K562 (cell line): Measurements from ENCODE around the gene PDE6G. TPM values are rescaled to one million over a fixed set of nuclear protein-coding genes. Genes with fewer than 3 reads are reported as not detected.

Source experiments
- ATAC-seq: fragments of 200-7000 bp; cut with Tn5 transposase; 3 replicates; pipeline ENCODE4 v1.9.1; 2020; ENCODE audit warnings: moderate library complexity
- BruUV-seq: library from RNA; stranded (reverse); fragments of 400-500 nt; replicated peaks from 2 replicates; lab custom pipeline; 2021; lab: Mats Ljungman, UMichigan
- CTCF ChIA-PET: fragments of 300-600 bp; formaldehyde crosslinking; extraction: SDS; loops from one replicate; lab custom pipeline; 2021; ENCODE audit warnings: low intra/inter-chr PET ratio; lab: Yijun Ruan, JAX
- POLR2A ChIA-PET: fragments of 300-600, 350-650 bp; sonication (Branson Sonifier 250); formaldehyde crosslinking; extraction: SDS; loops from one replicate; lab custom pipeline; 2021; ENCODE audit warnings: antibody characterized with exemption, inconsistent platforms; lab: Yijun Ruan, JAX
- DNase-seq, 4 experiments: peaks; one replicate each; pipeline versions ENCODE4 v3.0.0 to v3.0.0-alpha.2; 2011 to 2018; ENCODE audit warnings: low spot score in 3 of 4, mixed read lengths in 3 of 4; ENCODE audit errors: extremely low read depth in 1 of 4
- FAIRE-seq: peaks from 2 replicates; lab custom pipeline; 2011; peaks lifted over from hg19 to GRCh38; lab: Jason Lieb, UNC
- H2AFZ ChIP-seq: 2 replicates; pipeline ENCODE4 v1.6.0; 2011; ENCODE audit warnings: low read depth, low read length, control low read depth, inconsistent platforms
- H3K27ac ChIP-seq: fragments of 200-600 bp; 3 replicates; pipeline ENCODE4 v1.8.0; 2011; ENCODE audit warnings: low read depth, mild to moderate bottlenecking, control low read depth, inconsistent platforms, low read length, moderate library complexity, mixed read lengths; ENCODE audit errors: extremely low read depth
- H3K27me3 ChIP-seq, 2 experiments: fragments of 300-600 bp in 1 of 2; 2 replicates in 1 of 2; 3 replicates in 1 of 2; pipeline versions ENCODE4 v1.6.0 to v1.8.0; 2011; ENCODE audit warnings: inconsistent platforms in 2 of 2, low read length in 2 of 2, mild to moderate bottlenecking in 1 of 2, mixed read lengths in 1 of 2, moderate library complexity in 1 of 2; ENCODE audit not compliant: control insufficient read depth in 2 of 2, insufficient read depth in 2 of 2
- H3K36me3 ChIP-seq: fragments of 300-600 bp; 3 replicates; pipeline ENCODE4 v1.8.0; 2011; ENCODE audit warnings: mild to moderate bottlenecking, low read length, inconsistent platforms; ENCODE audit not compliant: control insufficient read depth, insufficient read depth
- H3K4me1 ChIP-seq, 2 experiments: fragments of 200-600 bp in 1 of 2; replicated peaks in 1 of 2; 2 replicates in 1 of 2; 3 replicates in 1 of 2; pipeline versions ENCODE4 v1.5.1 to v1.8.0; 2011; ENCODE audit warnings: inconsistent platforms in 2 of 2, low read length in 2 of 2, mild to moderate bottlenecking in 1 of 2, mixed read lengths in 1 of 2, moderate library complexity in 1 of 2; ENCODE audit not compliant: control insufficient read depth in 2 of 2, insufficient read depth in 2 of 2
- H3K4me2 ChIP-seq: 2 replicates; pipeline ENCODE4 v1.6.1; 2011; ENCODE audit warnings: low read length, control low read depth, inconsistent platforms, mixed read lengths; ENCODE audit not compliant: insufficient read depth
- H3K4me3 ChIP-seq: fragments of 200-600 bp; sonication (generic), shearing (Covaris generic); 2 replicates; pipeline ENCODE4 v1.5.1; 2016; ENCODE audit warnings: control low read depth, inconsistent platforms
- H3K79me2 ChIP-seq: fragments of 200-600 bp; 3 replicates; pipeline ENCODE4 v1.8.0; 2011; ENCODE audit warnings: low read length, inconsistent platforms; ENCODE audit not compliant: control insufficient read depth, insufficient read depth
- H3K9ac ChIP-seq, 2 experiments: 2 replicates each; pipeline versions ENCODE4 v1.6.0 to v1.6.1; 2011; ENCODE audit warnings: low read depth in 2 of 2, low read length in 2 of 2, control low read depth in 1 of 2, inconsistent platforms in 1 of 2, mild to moderate bottlenecking in 1 of 2, mixed read lengths in 1 of 2; ENCODE audit not compliant: insufficient read depth in 1 of 2
- H3K9me1 ChIP-seq: one replicate; pipeline ENCODE4 v1.6.0; 2011; ENCODE audit warnings: inconsistent platforms, mild to moderate bottlenecking, low read length, moderate library complexity; ENCODE audit not compliant: control insufficient read depth, insufficient read depth
- H3K9me3 ChIP-seq: replicated peaks from 2 replicates; pipeline ENCODE4 v1.5.1; 2011; ENCODE audit warnings: low read depth, low read length, inconsistent platforms; ENCODE audit not compliant: control insufficient read depth, insufficient read depth
- H4K20me1 ChIP-seq: replicated peaks from 2 replicates; pipeline ENCODE4 v1.6.1; 2011; ENCODE audit warnings: low read length, inconsistent platforms, mixed read lengths; ENCODE audit not compliant: control insufficient read depth, insufficient read depth
- GTF2B ChIP-seq: IDR thresholded peaks from 2 replicates; pipeline ENCODE4 v1.6.1; 2011; ENCODE audit not compliant: insufficient read length; ENCODE audit errors: extremely low read depth
- HSF4 ChIP-seq: fragments of 250-450 bp; sonication (Bioruptor Pico); IDR thresholded peaks from 2 replicates; pipeline ENCODE4 v2.1.2; 2022; ENCODE audit warnings: mild to moderate bottlenecking, moderate library complexity, borderline replicate concordance
- KLF16 ChIP-seq: IDR thresholded peaks from 2 replicates; pipeline ENCODE4 v1.6.1; 2016; ENCODE audit warnings: antibody characterized with exemption
- SFPQ ChIP-seq: fragments of 200-400 bp; formaldehyde crosslinking; IDR thresholded peaks from 2 replicates; pipeline ENCODE4 v1.6.1; 2017; ENCODE audit warnings: mild to moderate bottlenecking, low read depth, low read length, moderate library complexity
- SUPT5H ChIP-seq: fragments of 450-650 bp; IDR thresholded peaks from 2 replicates; pipeline ENCODE4 v1.6.1; 2016
- U2AF1 ChIP-seq: fragments of 200-400 bp; formaldehyde crosslinking; optimal IDR thresholded peaks from 2 replicates; pipeline ENCODE3; 2017; ENCODE audit warnings: mild to moderate bottlenecking, low read depth, low read length, moderate library complexity
- ZBTB11 ChIP-seq, 3 experiments: fragments of 200-800 bp in 1 of 3; fragments of 250-450 bp in 1 of 3; fragments of 450-650 bp in 1 of 3; sonication (Bioruptor Pico) in 1 of 3; sonication (Bioruptor generic) in 1 of 3; formaldehyde crosslinking in 1 of 3; IDR thresholded peaks; 2 replicates each; pipeline versions ENCODE4 v1.6.1 to v1.8.0; 2016 to 2022; ENCODE audit warnings: mild to moderate bottlenecking in 2 of 3, missing genetic modification characterization in 2 of 3, missing compliant biosample characterization in 1 of 3, moderate library complexity in 1 of 3
- ZNF583 ChIP-seq: fragments of 250-450 bp; sonication (Bioruptor Pico); IDR thresholded peaks from 2 replicates; pipeline ENCODE4 v1.4.0; 2020
- ZSCAN29 ChIP-seq: fragments of 450-650 bp; IDR thresholded peaks from 2 replicates; pipeline ENCODE4 v1.6.1; 2017
- WGBS: fragments of 100-300 bp; shearing (Covaris generic); methylation state at CpG from one replicate; pipeline ENCODE4 v1.1.6; 2016; ENCODE audit warnings: low coverage, mixed read lengths; ENCODE audit not compliant: insufficient coverage; ENCODE audit errors: missing lambda C conversion rate; 5-methylcytosine and 5-hydroxymethylcytosine counted together
- in situ Hi-C: fragments of 300-500 bp; cut with MboI; formaldehyde crosslinking; loops from 4 replicates; pipeline ENCODE4 v1.15.0; 2018; ENCODE audit warnings: inconsistent platforms, mixed read lengths
- intact Hi-C: fragments of 100-400 bp; cut with micrococcal nuclease; formaldehyde crosslinking; loops from 2 replicates; pipeline ENCODE4 v1.14.2; 2022
- polyA plus RNA-seq, 8 experiments: library from polyadenylated mRNA; depleted of rRNA in 4 of 8; stranded (reverse) in 5 of 8; unstranded in 3 of 8; fragments of >200 nt; fragmentation: Nextera tagmentation in 2 of 8; fragmentation: Illumina TruSeq in 1 of 8; extraction: Ambion mirVana in 2 of 8; extraction: Trizol in 1 of 8; gene quantifications; 2 replicates each; pipeline versions ENCODE4 v1.2.1 to v1.2.3, GENCODE V29; 2011 to 2014; ENCODE audit warnings: inconsistent platforms in 1 of 8, missing spikeins in 1 of 8
- total RNA-seq, 7 experiments: library from RNA; depleted of rRNA in 6 of 7; stranded (reverse); fragments of >200 nt in 6 of 7; fragmentation: Illumina TruSeq in 2 of 7; extraction: Trizol in 2 of 7; gene quantifications; 2 replicates each; pipeline versions ENCODE4 v1.2.1 to v1.2.3, GENCODE V29; 2011 to 2021; ENCODE audit warnings: low replicate concordance in 1 of 7

The PDE6G gene
- total and polyA plus RNA-seq, 9 of the 15 experiments (the other 6 are each of a cell fraction or from before 2014, with no cell fraction given), result 0.14 to 0.59 TPM; not detected in 7

DNA sequence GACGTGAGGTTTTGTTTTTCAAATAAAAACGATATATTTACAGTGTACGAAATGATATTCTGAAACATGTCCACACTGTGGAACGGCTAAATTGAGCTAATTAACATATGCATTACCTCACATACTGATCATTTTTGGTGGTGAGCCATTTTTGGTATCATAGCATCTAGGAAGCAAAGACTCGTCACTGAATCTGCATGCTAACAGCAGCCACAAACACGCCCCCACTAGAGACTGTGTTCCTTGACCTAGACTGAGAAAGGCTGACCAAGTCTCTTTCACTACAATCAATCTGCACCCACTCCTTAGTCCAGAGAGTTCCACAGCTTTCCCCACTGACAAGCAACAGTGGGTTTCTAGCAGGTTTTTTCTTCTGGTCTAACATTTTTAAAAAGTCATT is 48.9 kb downstream of the PDE6G start (continued):
- TF ChIP-seq ZBTB11 (CRISPR knock-in tag; IDR thresholded peaks at IDR 0.05), result no peak
- no peak for TF ChIP-seq GTF2B
- TF ChIP-seq, all 486 proteins: peak for 0

GRCh38 chr17:81603846-81604610 is 52.3 kb downstream of the PDE6G start:
- Histone ChIP-seq H3K4me2 (no peak overlapping the region), H3K4me1 (no peaks in the 10 kb centered on the region), H3K4me3 (no peak overlapping the region), H3K9me1 (no peaks in the 10 kb centered on the region), H3K36me3 (peaks cover 91% of the 10 kb centered on the region), H3K27me3 (no peaks in the 10 kb centered on the region), H3K79me2 (peaks cover 30% of the 10 kb centered on the region), H3K9me3 (no peaks in the 10 kb centered on the region), H3K27ac (no peak overlapping the region), H4K20me1 (peaks cover 5% of the 10 kb centered on the region; the same call in 1 of the 2 replicates), H3K9ac (no peak overlapping the region), H2AFZ (no peak overlapping the region)
- DNase-seq (no peak), ATAC-seq (no peak), FAIRE-seq (no peak)
- 82% methylated on average over 10 of the region's 11 CpGs for WGBS
- POLR2A ChIA-PET, result no interaction called here
- BruUV-seq, result no TSS peak
- intact Hi-C loops, result no loop called here
- in situ Hi-C loops, result no loop called here
- TF ChIP-seq SFPQ (no peak), KLF16 (no peak), ZSCAN29 (no peak), HSF4 (CRISPR knock-in tag) (no peak), SUPT5H (no peak), U2AF1 (no peak), ZNF583 (CRISPR knock-in tag) (no peak)
- CTCF ChIA-PET, result no interaction called here
